GM12801 (cell line): ENCODE data around the gene THAP2.

Source experiments
- TF ChIP-seq, protein P1 (sequence below): IDR thresholded peaks from one replicate; pipeline ENCODE4 v1.5.1; 2011; ENCODE audit warnings: control low read depth; ENCODE audit not compliant: insufficient read length; ENCODE audit errors: extremely low read depth

Gene THAP2

DNA sequence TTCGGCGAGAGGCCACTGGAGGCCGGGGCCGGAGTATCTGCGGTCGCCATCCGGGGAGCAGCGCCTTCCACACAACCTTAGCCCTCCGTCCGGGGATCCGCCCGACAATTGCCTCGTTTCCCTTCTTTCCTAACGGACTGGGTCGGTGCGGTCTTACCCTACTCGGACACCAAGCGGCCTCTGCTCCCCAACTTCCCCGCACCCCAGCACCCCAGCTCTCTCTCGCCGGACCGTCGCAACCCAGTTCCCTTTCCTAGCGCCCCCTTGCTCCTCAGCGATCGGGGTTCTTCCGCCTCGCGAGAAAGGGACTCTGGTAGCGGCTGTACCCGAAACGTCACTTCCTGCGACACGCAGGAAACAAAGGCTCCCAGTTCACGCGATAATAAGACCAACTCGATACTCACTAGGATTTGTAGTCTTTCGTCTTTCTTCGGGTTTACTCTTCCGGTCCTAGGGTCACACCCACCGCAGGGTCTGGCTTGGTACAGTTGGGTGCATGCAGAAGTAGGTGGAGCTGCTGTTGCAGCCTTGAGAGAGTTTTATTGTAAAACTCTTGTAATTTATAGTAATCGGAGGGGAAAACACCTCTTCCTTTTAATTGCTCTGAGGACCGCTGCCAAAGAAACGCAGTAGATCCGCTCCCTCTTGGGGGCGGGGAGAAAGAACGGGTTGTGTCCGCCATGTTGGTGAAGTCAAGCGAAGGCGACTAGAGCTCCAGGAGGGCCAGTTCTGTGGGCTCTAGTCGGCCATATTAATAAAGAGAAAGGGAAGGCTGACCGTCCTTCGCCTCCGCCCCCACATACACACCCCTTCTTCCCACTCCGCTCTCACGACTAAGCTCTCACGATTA lies at the start of gene THAP2, which contains the start of gene ZFC3H1:
Gene THAP2 (plus strand): TSS at position 741 of the 850 bp plus-strand sequence. CDS start 209 bp downstream, outside the sequence.
Gene ZFC3H1 (minus strand): TSS at position 288 of the 850 bp plus-strand sequence. CDS start 238 bp downstream, at position 50.
- TF ChIP-seq, protein P1, sequence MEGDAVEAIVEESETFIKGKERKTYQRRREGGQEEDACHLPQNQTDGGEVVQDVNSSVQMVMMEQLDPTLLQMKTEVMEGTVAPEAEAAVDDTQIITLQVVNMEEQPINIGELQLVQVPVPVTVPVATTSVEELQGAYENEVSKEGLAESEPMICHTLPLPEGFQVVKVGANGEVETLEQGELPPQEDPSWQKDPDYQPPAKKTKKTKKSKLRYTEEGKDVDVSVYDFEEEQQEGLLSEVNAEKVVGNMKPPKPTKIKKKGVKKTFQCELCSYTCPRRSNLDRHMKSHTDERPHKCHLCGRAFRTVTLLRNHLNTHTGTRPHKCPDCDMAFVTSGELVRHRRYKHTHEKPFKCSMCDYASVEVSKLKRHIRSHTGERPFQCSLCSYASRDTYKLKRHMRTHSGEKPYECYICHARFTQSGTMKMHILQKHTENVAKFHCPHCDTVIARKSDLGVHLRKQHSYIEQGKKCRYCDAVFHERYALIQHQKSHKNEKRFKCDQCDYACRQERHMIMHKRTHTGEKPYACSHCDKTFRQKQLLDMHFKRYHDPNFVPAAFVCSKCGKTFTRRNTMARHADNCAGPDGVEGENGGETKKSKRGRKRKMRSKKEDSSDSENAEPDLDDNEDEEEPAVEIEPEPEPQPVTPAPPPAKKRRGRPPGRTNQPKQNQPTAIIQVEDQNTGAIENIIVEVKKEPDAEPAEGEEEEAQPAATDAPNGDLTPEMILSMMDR = no peak

DNA sequence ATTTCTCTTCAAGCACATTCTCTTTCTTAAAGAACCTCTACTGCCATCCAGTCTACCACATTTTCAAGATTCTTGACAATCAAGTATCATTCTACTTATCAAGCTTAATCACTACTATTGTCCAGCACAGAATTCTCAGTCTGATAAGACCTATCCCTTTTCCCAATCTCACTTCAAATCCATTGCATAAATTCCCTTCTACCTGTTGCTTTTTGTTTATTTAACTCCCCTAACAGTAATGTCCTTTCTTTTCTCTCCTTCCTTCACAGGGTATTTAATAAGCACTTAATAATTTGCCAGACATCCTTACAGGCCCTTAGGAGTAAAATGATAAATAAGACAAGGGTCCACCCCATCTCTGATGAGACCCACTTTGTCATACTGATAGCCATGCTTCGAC lies 42.2 kb upstream of the THAP2 start:
- TF ChIP-seq, protein P1 = no peak

DNA sequence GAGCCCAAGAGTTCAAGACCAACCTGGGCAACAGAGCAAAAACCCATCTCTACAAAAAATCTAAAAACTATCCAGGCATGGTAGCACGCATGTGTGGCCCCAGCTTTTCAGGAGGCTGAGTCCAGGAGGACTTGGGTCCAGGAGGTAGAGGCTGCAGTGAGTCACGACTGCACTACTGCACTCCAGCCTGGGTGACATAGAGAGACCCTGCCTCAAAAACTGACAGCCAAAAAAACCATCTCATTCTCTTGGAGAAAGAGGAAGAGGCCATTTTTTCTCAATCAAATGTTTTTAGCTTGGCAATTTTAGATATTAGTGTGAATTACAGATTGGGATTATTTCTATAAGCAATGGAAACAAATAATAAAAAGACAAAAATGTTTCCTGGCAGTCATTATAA lies 38.6 kb upstream of the THAP2 start:
- TF ChIP-seq, protein P1 = no peak

DNA sequence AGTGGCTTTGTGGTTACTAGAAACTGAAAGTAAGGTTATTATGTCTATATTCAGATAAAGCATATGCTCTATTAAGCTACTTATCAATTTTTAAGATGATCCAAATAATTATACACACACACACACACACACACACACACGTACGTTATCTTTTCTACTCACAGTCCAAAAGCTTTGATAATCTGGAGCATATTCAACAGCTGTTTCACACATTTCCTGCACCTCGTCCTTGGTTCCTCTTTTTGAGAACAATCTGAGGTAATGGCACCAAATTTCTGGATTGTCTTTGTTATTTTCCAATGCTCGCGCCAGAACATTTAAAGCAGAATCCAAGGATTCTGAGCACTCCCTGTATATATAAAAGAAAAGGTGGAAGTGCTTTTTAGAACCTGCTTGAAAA lies 38.0 kb upstream of the THAP2 start:
- TF ChIP-seq, protein P1 = no peak

DNA sequence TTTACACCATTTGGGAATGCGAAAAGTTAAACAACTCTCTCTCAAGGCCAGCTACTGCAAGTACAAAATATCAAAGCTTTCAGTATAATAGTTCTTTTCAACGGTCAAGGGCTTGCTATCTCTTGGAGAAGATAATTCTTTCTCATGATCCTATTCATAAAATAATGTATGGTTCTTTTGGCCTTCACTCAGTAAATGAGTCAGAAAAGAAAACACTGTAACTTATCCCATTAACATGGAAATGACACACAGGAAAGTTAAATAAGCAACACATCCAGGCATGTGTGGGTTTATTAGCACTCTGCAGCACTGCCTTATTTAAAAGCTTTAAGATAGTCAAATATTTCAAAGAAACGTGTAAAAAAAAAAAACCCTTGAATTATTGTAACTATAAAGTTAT lies 37.3 kb upstream of the THAP2 start:
- TF ChIP-seq, protein P1 = no peak

DNA sequence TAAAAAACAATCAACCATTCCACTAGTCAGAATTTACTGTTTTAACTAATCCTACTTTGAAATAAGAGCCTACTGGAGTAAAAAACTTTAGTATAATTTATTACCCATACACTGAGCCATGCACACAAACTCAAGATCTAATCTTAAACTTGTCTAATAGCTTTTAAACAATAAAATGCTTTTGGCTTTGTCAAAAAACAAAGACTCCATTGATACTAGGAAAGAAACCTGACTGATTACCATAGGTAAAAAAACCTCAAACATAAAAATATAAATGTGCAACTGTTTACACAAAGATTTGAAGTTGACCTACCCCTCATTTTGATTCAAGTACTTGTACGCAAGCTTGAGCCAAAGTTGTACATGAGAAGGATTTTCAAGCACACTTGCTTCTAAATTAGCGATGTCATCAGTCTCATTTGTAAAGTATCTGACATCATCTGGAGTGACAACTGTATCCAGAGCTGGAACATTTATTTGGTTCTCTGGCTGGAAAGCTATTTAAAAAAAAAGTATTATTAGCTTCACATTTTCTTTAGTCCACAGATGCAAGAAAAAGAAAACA lies 36.6 kb upstream of the THAP2 start:
- TF ChIP-seq, protein P1 = no peak

DNA sequence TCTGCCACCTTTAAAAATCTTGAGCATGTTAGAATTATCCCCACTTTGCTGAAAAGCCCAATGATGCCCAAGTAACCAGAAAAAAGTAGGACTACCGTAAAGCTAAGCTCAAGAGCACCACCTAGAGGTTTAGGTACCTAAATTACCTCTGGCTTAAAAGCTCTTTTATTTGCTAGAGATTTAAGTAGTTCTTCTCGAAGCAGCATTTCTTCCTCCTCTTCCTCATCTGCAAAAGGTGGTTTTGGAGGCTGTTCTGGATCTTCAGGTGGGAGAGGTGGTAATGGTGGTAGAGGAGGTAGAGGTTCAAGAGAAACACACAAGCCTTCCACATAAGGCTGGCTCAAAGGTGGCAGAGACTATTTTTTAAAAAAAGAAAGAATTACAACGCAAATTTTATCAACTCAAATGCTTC lies 27.4 kb upstream of the THAP2 start:
- TF ChIP-seq, protein P1 = no peak
